ENCODE results near the gene EIF4G3. TPM values are rescaled to one million over a fixed set of nuclear protein-coding genes. Genes with fewer than 3 reads are reported as not detected.

Gene EIF4G3
- total and polyA plus RNA-seq, 9 of the 15 experiments (the other 6 are each of a cell fraction or from before 2014, with no cell fraction given), result 6.7 to 40.5 (median 32.1) TPM

GRCh38 chr1:20936621-20937020 is 240.1 kb downstream of the EIF4G3 start (continued):
- TF ChIP-seq HEY1 (CRISPR knock-in tag; IDR thresholded peaks at IDR 0.05; ENCODE audit: borderline replicate concordance), result no peak
- no peak for TF ChIP-seq ZNF212 (CRISPR knock-in tag; IDR thresholded peaks at IDR 0.05)
- no peak for TF ChIP-seq TAF7 (tag; IDR thresholded peaks at IDR 0.05)
- TF ChIP-seq NR3C1 (CRISPR knock-in tag; IDR thresholded peaks at IDR 0.05), result no peak
- no peak for TF ChIP-seq HNRNPH1 (optimal IDR thresholded peaks at IDR 0.05; ENCODE audit: low read depth, low read length)
- no peak for TF ChIP-seq TOE1 (IDR thresholded peaks at IDR 0.05; ENCODE audit: borderline replicate concordance)
- no peak for TF ChIP-seq TOE1 (CRISPR knock-in tag; IDR thresholded peaks at IDR 0.05; ENCODE audit: borderline replicate concordance, low read depth)
- no peak for TF ChIP-seq ZNF324 (CRISPR knock-in tag; IDR thresholded peaks at IDR 0.05)
- no peak for TF ChIP-seq MTA3 (IDR thresholded peaks at IDR 0.05; ENCODE audit: borderline replicate concordance)
- no peak for TF ChIP-seq SMARCA4 (IDR thresholded peaks at IDR 0.05)
- no peak for TF ChIP-seq GATAD2B (IDR thresholded peaks at IDR 0.05; ENCODE audit: borderline replicate concordance)
- TF ChIP-seq PHF21A (IDR thresholded peaks at IDR 0.05; ENCODE audit: borderline replicate concordance, low read depth), result no peak

DNA sequence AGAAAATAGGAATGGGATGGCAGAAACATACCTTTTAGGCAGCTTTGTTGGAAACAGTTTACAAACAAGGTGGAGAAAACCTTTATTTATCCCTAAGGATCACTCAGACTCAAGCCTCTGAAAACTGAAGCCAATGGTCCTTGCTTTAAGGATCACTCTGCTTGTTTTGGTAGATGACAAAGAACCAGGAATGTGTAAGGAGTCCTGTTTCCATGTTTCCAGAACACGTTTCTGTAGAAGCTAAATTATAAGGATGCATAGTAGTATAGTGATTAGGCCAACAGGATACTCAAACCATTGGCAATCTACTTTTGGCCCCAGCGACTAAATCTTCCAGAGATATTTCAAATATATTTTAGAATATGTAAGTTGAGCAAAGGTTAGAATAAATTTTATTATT is 240.5 kb downstream of the EIF4G3 start:
- Histone ChIP-seq H3K27ac (ENCODE audit: extremely low read depth, low read depth, low read length) (no peak overlapping the region), H3K4me2 (ENCODE audit: insufficient read depth, low read length) (no peak overlapping the region), H3K4me3 (no peak overlapping the region), H3K36me3 (ENCODE audit: control insufficient read depth, insufficient read depth, low read length) (peaks cover 3% of the 10 kb centered on the region; the same call in 2 of the 3 replicates), H3K9me3 (replicated peaks; ENCODE audit: control insufficient read depth, insufficient read depth, low read depth, low read length) (no peaks in the 10 kb centered on the region), H3K27me3 (ENCODE audit: control insufficient read depth in 2 of 2, insufficient read depth in 2 of 2, low read length in 2 of 2) (no peaks in the 10 kb centered on the region), H3K9ac (ENCODE audit: insufficient read depth in 1 of 2, low read depth in 2 of 2, low read length in 2 of 2) (no peak overlapping the region), H3K9me1 (ENCODE audit: control insufficient read depth, insufficient read depth, low read length) (no peaks in the 10 kb centered on the region), H3K79me2 (ENCODE audit: control insufficient read depth, insufficient read depth, low read length) (no peaks in the 10 kb centered on the region), H3K4me1 (replicated peaks in 1 of 2; ENCODE audit: control insufficient read depth in 2 of 2, insufficient read depth in 2 of 2, low read length in 2 of 2) (no peaks in the 10 kb centered on the region), H4K20me1 (replicated peaks; ENCODE audit: control insufficient read depth, insufficient read depth, low read length) (no peaks in the 10 kb centered on the region), H2AFZ (ENCODE audit: low read depth, low read length) (no peak overlapping the region)
- 42% methylated on average over 2 of the region's 2 CpGs for WGBS (ENCODE audit: insufficient coverage, low coverage, missing lambda C conversion rate)
- no peak for DNase-seq (ENCODE audit: extremely low read depth in 1 of 4, low spot score in 3 of 4)
- ChIA-PET POLR2A (no interaction called here), CTCF (ENCODE audit: low intra/inter-chr PET ratio) (no interaction called here)
- no peak for FAIRE-seq
- BruUV-seq (replicated peaks), result no TSS peak
- in situ Hi-C loops (cut with MboI), result no loop called here
- intact Hi-C loops (cut with micrococcal nuclease), result no loop called here
- no peak for TF ChIP-seq HNRNPUL1 (IDR thresholded peaks at IDR 0.05; ENCODE audit: low read length)
- TF ChIP-seq HSF4 (CRISPR knock-in tag; IDR thresholded peaks at IDR 0.05; ENCODE audit: borderline replicate concordance), result no peak
- ATAC-seq, result no peak

All from K562 (cell line).